Neural cell (in vitro differentiated cells): ENCODE measurements around the gene UNC79. TPM values are rescaled to one million over a fixed set of nuclear protein-coding genes. Genes with fewer than 3 reads are reported as not detected.

Experiments used
- H2AFZ ChIP-seq: fragments of 200-600, 300-800 bp; sonication (generic), shearing (Covaris generic); 2 replicates; pipeline ENCODE4 v1.6.0; 2014; ENCODE audit warnings: low read depth, mild to moderate bottlenecking, antibody characterized with exemption, low read length, moderate library complexity
- H3F3A ChIP-seq: fragments of 200-600 bp; shearing (Covaris generic); 2 replicates; pipeline ENCODE4 v1.6.1; 2016; ENCODE audit warnings: mild to moderate bottlenecking, moderate library complexity, mixed read lengths, antibody characterized with exemption, low read length; ENCODE audit not compliant: insufficient read depth, poor library complexity, severe bottlenecking
- H3K27ac ChIP-seq: fragments of 200-600, 300-800 bp; sonication (generic), shearing (Covaris generic); 2 replicates; pipeline ENCODE4 v1.5.1; 2014; ENCODE audit warnings: mild to moderate bottlenecking, low read length, moderate library complexity
- H3K27me3 ChIP-seq: fragments of 300-800, 200-600 bp; sonication (generic), shearing (Covaris generic); 2 replicates; pipeline ENCODE4 v1.6.0; 2014; ENCODE audit warnings: mild to moderate bottlenecking, low read depth, low read length, moderate library complexity; ENCODE audit not compliant: insufficient read depth
- H3K36me3 ChIP-seq: fragments of 300-800, 200-600 bp; sonication (generic), shearing (Covaris generic); 2 replicates; pipeline ENCODE4 v1.5.1; 2014; ENCODE audit warnings: mild to moderate bottlenecking, antibody characterized with exemption, low read length, moderate library complexity; ENCODE audit not compliant: insufficient read depth
- H3K4me2 ChIP-seq: fragments of 300-800, 200-600 bp; sonication (generic), shearing (Covaris generic); 2 replicates; pipeline ENCODE4 v1.6.0; 2014; ENCODE audit warnings: mild to moderate bottlenecking, low read length
- H3K4me3 ChIP-seq: fragments of 300-800, 200-600 bp; sonication (generic), shearing (Covaris generic); 2 replicates; pipeline ENCODE4 v1.5.1; 2014; ENCODE audit warnings: mild to moderate bottlenecking, low read length, moderate library complexity
- H3K79me2 ChIP-seq: fragments of 200-600 bp; shearing (Covaris generic); replicated peaks from 2 replicates; pipeline ENCODE4 v1.6.0; 2014; ENCODE audit warnings: mild to moderate bottlenecking, low read length, moderate library complexity; ENCODE audit not compliant: insufficient read depth
- H3K9ac ChIP-seq: fragments of 300-800, 200-600 bp; sonication (generic), shearing (Covaris generic); 2 replicates; pipeline ENCODE4 v1.6.1; 2016; ENCODE audit warnings: mild to moderate bottlenecking, low read length, mixed read lengths
- H3K9me2 ChIP-seq: fragments of 200-600 bp; shearing (Covaris generic); 2 replicates; pipeline ENCODE4 v1.6.1; 2016; ENCODE audit warnings: mild to moderate bottlenecking, low read length, mixed read lengths; ENCODE audit not compliant: insufficient read depth
- H3K9me3 ChIP-seq: fragments of 200-600, 300-800 bp; sonication (generic), shearing (Covaris generic); 2 replicates; pipeline ENCODE4 v1.6.1; 2016; ENCODE audit warnings: mild to moderate bottlenecking, mixed run types, low read length, moderate library complexity, mixed read lengths
- H4K20me1 ChIP-seq: fragments of 200-600 bp; shearing (Covaris generic); 2 replicates; pipeline ENCODE4 v1.6.1; 2016; ENCODE audit warnings: mild to moderate bottlenecking, mixed run types; ENCODE audit not compliant: insufficient read depth
- CTCF ChIP-seq: fragments of 450-650 bp; IDR thresholded peaks from 2 replicates; pipeline ENCODE4 v1.5.1; 2014; ENCODE audit warnings: antibody characterized with exemption, mild to moderate bottlenecking, moderate library complexity; ENCODE audit not compliant: poor library complexity, severe bottlenecking
- EP300 ChIP-seq: fragments of 450-650 bp; conservative IDR thresholded peaks from 2 replicates; pipeline ENCODE4 v1.6.1; 2014; ENCODE audit warnings: antibody characterized with exemption, mild to moderate bottlenecking, moderate library complexity; ENCODE audit not compliant: poor library complexity, severe bottlenecking
- EZH2 ChIP-seq: fragments of 200-600, 300-800 bp; shearing (Covaris generic), sonication (generic); IDR thresholded peaks from 2 replicates; pipeline ENCODE4 v1.6.1; 2014; ENCODE audit warnings: antibody characterized with exemption, low read length, borderline replicate concordance, mild to moderate bottlenecking; ENCODE audit not compliant: insufficient read depth, poor library complexity, severe bottlenecking
- MXI1 ChIP-seq: fragments of 450-650 bp; conservative IDR thresholded peaks from 2 replicates; pipeline ENCODE4 v1.6.1; 2014; ENCODE audit warnings: antibody characterized with exemption, mild to moderate bottlenecking; ENCODE audit not compliant: poor library complexity, severe bottlenecking
- POLR2AphosphoS5 ChIP-seq: IDR thresholded peaks from 2 replicates; pipeline ENCODE4 v1.6.1; 2012
- RAD21 ChIP-seq: fragments of 450-650 bp; conservative IDR thresholded peaks from 2 replicates; pipeline ENCODE4 v1.6.1; 2014; ENCODE audit warnings: antibody characterized with exemption, mild to moderate bottlenecking, moderate library complexity
- SMC3 ChIP-seq: fragments of 450-650 bp; conservative IDR thresholded peaks from 2 replicates; pipeline ENCODE4 v1.6.1; 2014; ENCODE audit warnings: antibody characterized with exemption, mild to moderate bottlenecking, moderate library complexity; ENCODE audit not compliant: poor library complexity
- TAF1 ChIP-seq: IDR thresholded peaks from 2 replicates; pipeline ENCODE4 v1.6.1; 2012; ENCODE audit warnings: low read depth
- polyA plus RNA-seq: library from polyadenylated mRNA; depleted of rRNA; stranded (reverse); fragments of >200 nt; gene quantifications from 2 replicates; pipeline ENCODE4 v1.2.3, GENCODE V29; 2014
- TF ChIP-seq, protein P1 (sequence below): IDR thresholded peaks from 2 replicates; pipeline ENCODE4 v1.6.1; 2012; ENCODE audit warnings: borderline replicate concordance

Gene UNC79
- polyA plus RNA-seq, 1 donor from 2014 or later: 22.6 TPM

DNA sequence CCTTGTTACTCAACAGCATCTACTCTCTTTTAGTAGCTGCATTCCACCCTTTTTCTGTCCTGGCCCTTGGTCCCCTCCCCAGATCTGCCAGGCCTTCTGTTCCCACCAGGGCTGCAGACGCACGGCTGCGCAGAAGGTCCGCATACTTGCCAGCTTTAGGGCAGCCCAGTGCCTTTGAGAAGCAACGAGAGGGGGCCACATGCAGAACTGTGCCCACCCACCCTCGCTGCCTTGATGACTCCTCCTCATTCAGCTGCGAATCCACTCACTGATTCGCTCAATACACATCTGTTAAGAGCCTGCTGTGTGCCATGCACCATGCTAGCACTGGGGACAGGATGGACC is 318.3 kb downstream of the UNC79 start:
- no peaks in the 10 kb centered on the region for H3F3A ChIP-seq
- H3K4me2 ChIP-seq: no peak overlapping the region
- no peaks in the 10 kb centered on the region for H3K79me2 ChIP-seq
- no peak overlapping the region for H3K27ac ChIP-seq
- H3K9me2 ChIP-seq: no peaks in the 10 kb centered on the region
- TF ChIP-seq MXI1 (no peak), EP300 (no peak)
- H2AFZ ChIP-seq: no peak overlapping the region
- H3K9me3 ChIP-seq: no peaks in the 10 kb centered on the region
- no peak overlapping the region for H3K9ac ChIP-seq
- no peaks in the 10 kb centered on the region for H3K36me3 ChIP-seq
- no peak overlapping the region for H3K4me3 ChIP-seq
- H3K27me3 ChIP-seq: no peaks in the 10 kb centered on the region
- no peaks in the 10 kb centered on the region for H4K20me1 ChIP-seq

GRCh38 chr14:93751946-93752655 is 321.4 kb downstream of the UNC79 start:
- Histone ChIP-seq H3K9me2 (no peaks in the 10 kb centered on the region), H4K20me1 (no peaks in the 10 kb centered on the region), H3K4me2 (no peak overlapping the region), H3K79me2 (no peaks in the 10 kb centered on the region), H2AFZ (no peak overlapping the region), H3K36me3 (no peaks in the 10 kb centered on the region), H3K9ac (no peak overlapping the region), H3K4me3 (no peak overlapping the region), H3K27ac (no peak overlapping the region), H3K27me3 (no peaks in the 10 kb centered on the region), H3F3A (no peaks in the 10 kb centered on the region), H3K9me3 (no peaks in the 10 kb centered on the region)
- TF ChIP-seq, protein P1, sequence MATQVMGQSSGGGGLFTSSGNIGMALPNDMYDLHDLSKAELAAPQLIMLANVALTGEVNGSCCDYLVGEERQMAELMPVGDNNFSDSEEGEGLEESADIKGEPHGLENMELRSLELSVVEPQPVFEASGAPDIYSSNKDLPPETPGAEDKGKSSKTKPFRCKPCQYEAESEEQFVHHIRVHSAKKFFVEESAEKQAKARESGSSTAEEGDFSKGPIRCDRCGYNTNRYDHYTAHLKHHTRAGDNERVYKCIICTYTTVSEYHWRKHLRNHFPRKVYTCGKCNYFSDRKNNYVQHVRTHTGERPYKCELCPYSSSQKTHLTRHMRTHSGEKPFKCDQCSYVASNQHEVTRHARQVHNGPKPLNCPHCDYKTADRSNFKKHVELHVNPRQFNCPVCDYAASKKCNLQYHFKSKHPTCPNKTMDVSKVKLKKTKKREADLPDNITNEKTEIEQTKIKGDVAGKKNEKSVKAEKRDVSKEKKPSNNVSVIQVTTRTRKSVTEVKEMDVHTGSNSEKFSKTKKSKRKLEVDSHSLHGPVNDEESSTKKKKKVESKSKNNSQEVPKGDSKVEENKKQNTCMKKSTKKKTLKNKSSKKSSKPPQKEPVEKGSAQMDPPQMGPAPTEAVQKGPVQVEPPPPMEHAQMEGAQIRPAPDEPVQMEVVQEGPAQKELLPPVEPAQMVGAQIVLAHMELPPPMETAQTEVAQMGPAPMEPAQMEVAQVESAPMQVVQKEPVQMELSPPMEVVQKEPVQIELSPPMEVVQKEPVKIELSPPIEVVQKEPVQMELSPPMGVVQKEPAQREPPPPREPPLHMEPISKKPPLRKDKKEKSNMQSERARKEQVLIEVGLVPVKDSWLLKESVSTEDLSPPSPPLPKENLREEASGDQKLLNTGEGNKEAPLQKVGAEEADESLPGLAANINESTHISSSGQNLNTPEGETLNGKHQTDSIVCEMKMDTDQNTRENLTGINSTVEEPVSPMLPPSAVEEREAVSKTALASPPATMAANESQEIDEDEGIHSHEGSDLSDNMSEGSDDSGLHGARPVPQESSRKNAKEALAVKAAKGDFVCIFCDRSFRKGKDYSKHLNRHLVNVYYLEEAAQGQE: no peak
- TF ChIP-seq POLR2AphosphoS5: no peak
- no peak for TF ChIP-seq SMC3
- no peak for TF ChIP-seq MXI1

DNA sequence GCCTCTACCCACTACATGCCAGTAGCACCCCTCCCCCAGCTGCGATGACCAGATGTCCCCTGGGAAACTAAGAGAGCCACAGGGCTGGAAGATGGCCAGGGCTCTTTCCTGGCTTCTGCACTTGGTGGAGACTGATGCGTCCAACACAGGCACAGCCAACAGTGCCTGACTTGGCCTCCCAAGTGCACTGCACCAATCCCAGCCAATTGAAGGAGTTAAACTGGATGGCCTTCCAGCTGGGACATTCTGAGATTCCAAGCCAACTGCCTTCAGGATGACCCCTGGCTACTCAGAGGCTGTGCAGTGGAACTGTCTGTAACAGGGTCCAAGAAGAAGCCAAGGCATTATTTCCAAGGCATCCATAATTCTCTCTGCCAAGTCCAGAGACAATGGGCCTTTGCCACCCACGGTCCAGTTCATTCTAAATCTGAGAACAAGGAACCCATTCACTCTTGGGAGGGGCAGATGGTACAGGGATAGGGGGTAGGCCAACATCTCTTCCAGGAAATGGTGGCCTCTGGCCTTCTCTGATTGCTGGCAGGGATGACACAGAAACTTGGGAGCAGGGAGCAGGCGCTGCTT is 322.3 kb downstream of the UNC79 start:
- no peaks in the 10 kb centered on the region for H3K9me3 ChIP-seq
- H3K4me3 ChIP-seq: no peak overlapping the region
- no peaks in the 10 kb centered on the region for H3K79me2 ChIP-seq
- no peak overlapping the region for H3K9ac ChIP-seq
- no peaks in the 10 kb centered on the region for H3F3A ChIP-seq
- H2AFZ ChIP-seq: no peak overlapping the region
- H3K27me3 ChIP-seq: no peaks in the 10 kb centered on the region
- no peak overlapping the region for H3K4me2 ChIP-seq
- no peaks in the 10 kb centered on the region for H3K36me3 ChIP-seq
- H4K20me1 ChIP-seq: no peaks in the 10 kb centered on the region
- no peaks in the 10 kb centered on the region for H3K9me2 ChIP-seq
- TF ChIP-seq SMC3: no peak
- no peak for TF ChIP-seq POLR2AphosphoS5
- TF ChIP-seq EZH2: no peak
- TF ChIP-seq, protein P1: no peak
- no peak for TF ChIP-seq MXI1
- no peak for TF ChIP-seq CTCF
- TF ChIP-seq RAD21: no peak
- no peak for TF ChIP-seq EP300
- no peak for TF ChIP-seq TAF1
- H3K27ac ChIP-seq: no peak overlapping the region
